ENCODE results near the gene PGM2. TPM values are rescaled to one million over a fixed set of nuclear protein-coding genes. Genes with fewer than 3 reads are reported as not detected.
A peak's percentile ranks its signal among the peaks of the same experiment; 100 is the strongest.

The PGM2 gene
- total and polyA plus RNA-seq, 2 experiments from 2014 or later = 20.6 to 50.9 TPM

- TF ChIP-seq, protein P1, sequence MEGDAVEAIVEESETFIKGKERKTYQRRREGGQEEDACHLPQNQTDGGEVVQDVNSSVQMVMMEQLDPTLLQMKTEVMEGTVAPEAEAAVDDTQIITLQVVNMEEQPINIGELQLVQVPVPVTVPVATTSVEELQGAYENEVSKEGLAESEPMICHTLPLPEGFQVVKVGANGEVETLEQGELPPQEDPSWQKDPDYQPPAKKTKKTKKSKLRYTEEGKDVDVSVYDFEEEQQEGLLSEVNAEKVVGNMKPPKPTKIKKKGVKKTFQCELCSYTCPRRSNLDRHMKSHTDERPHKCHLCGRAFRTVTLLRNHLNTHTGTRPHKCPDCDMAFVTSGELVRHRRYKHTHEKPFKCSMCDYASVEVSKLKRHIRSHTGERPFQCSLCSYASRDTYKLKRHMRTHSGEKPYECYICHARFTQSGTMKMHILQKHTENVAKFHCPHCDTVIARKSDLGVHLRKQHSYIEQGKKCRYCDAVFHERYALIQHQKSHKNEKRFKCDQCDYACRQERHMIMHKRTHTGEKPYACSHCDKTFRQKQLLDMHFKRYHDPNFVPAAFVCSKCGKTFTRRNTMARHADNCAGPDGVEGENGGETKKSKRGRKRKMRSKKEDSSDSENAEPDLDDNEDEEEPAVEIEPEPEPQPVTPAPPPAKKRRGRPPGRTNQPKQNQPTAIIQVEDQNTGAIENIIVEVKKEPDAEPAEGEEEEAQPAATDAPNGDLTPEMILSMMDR (IDR thresholded peaks at IDR 0.05; ENCODE audit: low read depth, low read length) = no peak
- Histone ChIP-seq H3K4me3 (no peak overlapping the region), H3K36me3 (no peaks in the 10 kb centered on the region), H3K27me3 (no peaks in the 10 kb centered on the region), H3K27ac (no peak overlapping the region), H3K4me1 (ENCODE audit: low read depth) (peaks cover 23% of the 10 kb centered on the region), H3K9me3 (ENCODE audit: low read depth) (no peaks in the 10 kb centered on the region)
- no peak for DNase-seq (ENCODE audit: low read depth in 1 of 2, low spot score in 1 of 2)
These were observed 79.2 kb downstream of the PGM2 start for GRCh38 chr4:37905533-37906169.

DNA sequence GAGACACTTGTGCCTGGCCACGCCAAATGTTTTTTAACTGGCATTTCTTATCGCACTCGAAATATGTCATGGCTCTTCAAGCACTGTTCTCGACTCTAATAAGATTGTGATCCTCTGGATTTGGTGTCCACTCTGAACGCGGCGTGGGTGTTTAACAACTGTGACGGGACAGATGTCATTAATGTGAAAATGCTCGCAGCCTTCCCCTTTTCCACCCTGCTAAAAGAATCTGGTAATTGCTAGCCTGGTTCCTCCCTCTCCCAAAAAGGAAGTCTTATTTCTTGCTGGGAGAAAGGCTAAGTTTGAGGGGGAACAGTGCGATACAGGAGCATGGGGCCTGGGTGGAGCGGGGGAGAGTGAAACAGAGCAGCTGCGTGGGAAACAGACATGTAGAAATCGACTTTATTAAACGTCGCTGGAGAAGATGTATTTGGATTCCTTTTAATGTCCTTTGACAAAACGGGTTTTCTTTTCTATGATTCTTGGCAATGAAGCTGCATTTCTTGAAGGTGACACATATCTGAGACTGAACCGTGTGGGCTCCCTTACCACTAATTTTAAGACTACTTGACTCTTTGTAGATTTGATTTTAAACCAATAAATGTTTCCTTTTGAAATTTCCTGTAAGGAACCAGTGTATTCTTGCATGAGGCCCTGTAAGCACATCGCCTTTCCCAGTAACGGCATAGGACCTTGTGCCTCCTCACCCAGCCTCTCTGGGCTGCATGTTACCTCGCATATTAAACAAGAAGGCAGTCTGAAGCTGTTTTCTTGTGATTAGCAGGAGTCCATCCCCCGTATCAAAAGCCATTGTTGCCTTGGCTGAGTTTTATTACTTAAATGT lies 82.2 kb downstream of the PGM2 start:
- Histone ChIP-seq H3K27me3 (no peaks in the 10 kb centered on the region), H3K36me3 (no peaks in the 10 kb centered on the region), H3K9me3 (ENCODE audit: low read depth) (no peaks in the 10 kb centered on the region), H3K4me3 (no peak overlapping the region), H3K4me1 (ENCODE audit: low read depth) (peaks cover 25% of the 10 kb centered on the region), H3K27ac (peak overlapping the region; percentile 55)
- peak in 1 of 2 donors; percentile 65 for DNase-seq (ENCODE audit: low read depth in 1 of 2, low spot score in 1 of 2)
- TF ChIP-seq, protein P1 (IDR thresholded peaks at IDR 0.05; ENCODE audit: low read depth, low read length) = no peak

- peak in 1 of 2 donors; percentile 44 for DNase-seq (ENCODE audit: low read depth in 1 of 2, low spot score in 1 of 2)
- TF ChIP-seq, protein P1 (IDR thresholded peaks at IDR 0.05; ENCODE audit: low read depth, low read length) = no peak
- H3K4me3 ChIP-seq = no peak overlapping the region
These were observed 83.0 kb downstream of the PGM2 start for GRCh38 chr4:37909332-37910090.

DNA sequence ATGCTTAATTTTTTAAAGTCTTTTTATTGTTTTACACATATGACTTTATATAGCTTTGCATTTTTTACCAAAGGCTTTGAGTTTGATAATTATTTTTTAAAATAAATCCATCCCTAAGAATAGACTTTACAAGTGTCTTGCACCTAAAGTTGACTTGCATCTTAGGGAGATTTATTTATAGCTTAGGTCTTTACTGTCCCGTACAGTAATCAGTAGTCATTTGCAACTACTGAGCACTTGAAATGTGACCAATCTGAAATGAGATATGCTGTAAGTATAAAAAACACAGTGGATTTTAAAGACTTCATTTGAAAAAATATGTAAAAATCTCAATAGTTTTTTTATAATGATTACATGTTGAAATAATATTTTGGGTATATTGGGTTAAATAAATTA lies 83.6 kb downstream of the PGM2 start:
- Histone ChIP-seq H3K27me3 (no peaks in the 10 kb centered on the region), H3K4me1 (ENCODE audit: low read depth) (peaks cover 25% of the 10 kb centered on the region), H3K9me3 (ENCODE audit: low read depth) (no peaks in the 10 kb centered on the region), H3K36me3 (no peaks in the 10 kb centered on the region), H3K4me3 (no peak overlapping the region), H3K27ac (peak overlapping the region; percentile 19)
- TF ChIP-seq, protein P1 (IDR thresholded peaks at IDR 0.05; ENCODE audit: low read depth, low read length) = no peak
- DNase-seq (ENCODE audit: low read depth in 1 of 2, low spot score in 1 of 2) = no peak

More at GRCh38 chr4:37909332-37910090, 83.0 kb downstream of the PGM2 start:
- Histone ChIP-seq H3K36me3 (no peaks in the 10 kb centered on the region), H3K9me3 (ENCODE audit: low read depth) (no peaks in the 10 kb centered on the region), H3K27me3 (no peaks in the 10 kb centered on the region), H3K4me1 (ENCODE audit: low read depth) (peaks cover 25% of the 10 kb centered on the region), H3K27ac (peak overlapping the region; percentile 19)

Other genes starting within 250 kb of the PGM2 start
- 22.2 and 24.4 TPM in 2 replicates for gene RELL1, start 140.3 kb upstream of the PGM2 start, total RNA-seq
- gene RELL1, start 140.3 kb upstream of the PGM2 start, polyA plus RNA-seq = 4.4 and 5.1 TPM in 2 replicates
- 130 and 214 TPM in 2 replicates for gene TBC1D1, start 64.4 kb downstream of the PGM2 start, total RNA-seq
- 100.0 and 147 TPM in 2 replicates for gene TBC1D1, start 64.4 kb downstream of the PGM2 start, polyA plus RNA-seq
- gene PTTG2, start 133.7 kb downstream of the PGM2 start, total RNA-seq = not detected in 2 replicates
- not detected in 2 replicates for gene PTTG2, start 133.7 kb downstream of the PGM2 start, polyA plus RNA-seq

All from cardiac muscle cell (in vitro differentiated cells and primary cell).